A549 treated with DMSO at 1 μM for 4 hours (cell line): ENCODE results near the gene C1orf115. TPM values are rescaled to one million over a fixed set of nuclear protein-coding genes. Genes with fewer than 3 reads are reported as not detected.

Experiments used
- total RNA-seq: library from RNA; stranded (reverse); fragments of 200-300 nt; extraction: Qiagen RNA extraction; gene quantifications from 5 replicates; pipeline ENCODE4 v1.2.3, GENCODE V29; 2022; ENCODE audit warnings: low read depth

C1orf115 gene, protein sequence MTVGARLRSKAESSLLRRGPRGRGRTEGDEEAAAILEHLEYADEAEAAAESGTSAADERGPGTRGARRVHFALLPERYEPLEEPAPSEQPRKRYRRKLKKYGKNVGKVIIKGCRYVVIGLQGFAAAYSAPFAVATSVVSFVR
- total RNA-seq: 4.4 to 5.6 TPM (median 5.5 TPM) in 5 replicates

DNA sequence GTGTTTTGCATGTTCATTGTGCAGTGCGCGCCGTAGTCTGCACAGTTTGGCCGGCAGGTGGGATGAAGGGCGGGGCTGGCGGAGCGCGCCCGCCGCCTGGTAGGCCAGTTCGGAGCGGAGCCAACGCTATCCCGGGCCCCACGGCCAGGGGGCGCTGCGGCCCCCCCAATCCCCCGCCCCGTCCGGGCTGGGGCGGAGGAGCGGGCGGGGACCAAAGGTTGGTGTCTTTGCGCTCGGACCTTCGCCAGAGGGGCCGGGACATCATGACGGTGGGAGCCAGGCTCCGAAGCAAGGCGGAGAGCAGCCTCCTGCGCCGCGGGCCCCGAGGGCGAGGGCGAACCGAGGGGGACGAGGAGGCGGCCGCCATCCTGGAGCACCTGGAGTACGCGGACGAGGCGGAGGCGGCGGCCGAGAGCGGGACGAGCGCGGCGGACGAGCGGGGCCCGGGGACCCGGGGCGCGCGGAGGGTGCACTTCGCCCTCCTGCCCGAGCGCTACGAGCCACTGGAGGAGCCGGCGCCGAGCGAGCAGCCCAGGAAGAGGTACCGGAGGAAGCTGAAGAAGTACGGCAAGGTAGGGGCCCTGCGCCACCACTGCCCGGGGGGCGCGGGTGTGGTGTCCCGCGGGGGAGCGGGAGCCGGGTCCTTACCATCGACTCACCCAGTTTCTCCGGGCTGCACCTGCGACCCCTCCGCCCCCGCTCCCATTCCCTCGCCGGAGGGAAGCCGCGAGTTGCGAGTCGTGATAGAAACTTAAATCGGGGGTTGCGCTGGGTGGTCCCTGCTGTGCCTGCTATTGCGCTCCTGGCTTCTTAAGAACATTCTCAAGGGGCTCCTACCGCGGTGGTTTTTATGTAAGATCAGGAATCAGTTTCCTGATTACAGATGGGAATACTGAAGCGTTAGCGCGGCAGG lies at the start of gene C1orf115:
Gene C1orf115, plus strand, starts transcription at position 224 of the 913 bp plus-strand sequence. Its CDS starts 40 bp downstream, at position 264.

DNA sequence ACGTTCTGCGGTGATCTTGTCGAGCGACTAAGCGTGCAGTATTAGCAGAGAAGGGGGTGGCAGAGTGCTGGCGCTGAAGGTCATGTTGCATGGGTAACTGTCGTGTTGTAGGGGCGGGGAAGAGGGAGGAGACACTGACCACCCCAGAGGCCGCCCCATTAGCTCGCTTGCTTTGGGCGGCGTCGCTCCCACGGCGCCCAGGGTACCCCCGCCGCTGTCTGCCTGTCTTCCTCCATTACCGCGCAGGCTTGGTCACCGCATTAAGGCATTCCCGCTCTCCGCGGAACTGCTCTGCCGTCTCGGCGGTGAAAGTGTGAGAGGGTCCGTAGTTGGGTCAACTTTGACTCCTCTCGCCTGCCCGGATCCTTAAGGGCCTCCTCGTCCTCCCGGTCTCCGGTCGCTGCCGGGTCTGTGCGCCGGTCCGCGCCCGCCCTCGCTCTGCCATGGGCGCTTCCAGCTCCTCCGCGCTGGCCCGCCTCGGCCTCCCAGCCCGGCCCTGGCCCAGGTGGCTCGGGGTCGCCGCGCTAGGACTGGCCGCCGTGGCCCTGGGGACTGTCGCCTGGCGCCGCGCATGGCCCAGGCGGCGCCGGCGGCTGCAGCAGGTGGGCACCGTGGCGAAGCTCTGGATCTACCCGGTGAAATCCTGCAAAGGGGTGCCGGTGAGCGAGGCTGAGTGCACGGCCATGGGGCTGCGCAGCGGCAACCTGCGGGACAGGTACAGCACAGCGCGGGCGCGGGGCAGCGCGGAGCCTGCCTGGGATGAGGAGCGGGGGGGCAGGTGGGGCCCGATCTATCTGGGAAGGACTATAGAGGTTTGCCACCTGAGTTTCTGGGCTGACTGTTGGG lies 58.1 kb downstream of the C1orf115 start, which contains the start of gene MTARC2:
Gene MTARC2, plus strand, starts transcription at position 234 of the 846 bp plus-strand sequence. Its CDS starts 210 bp downstream, at position 444.

Other genes with a start within 250 kb of the C1orf115 start
- gene MARK1, start 162.2 kb upstream of the C1orf115 start, total RNA-seq: 0.06 to 0.22 TPM (median 0.08 TPM) in 5 replicates
- 9.9 to 12.3 TPM (median 11.5 TPM) in 5 replicates for gene MTARC2, start 58.0 kb downstream of the C1orf115 start, total RNA-seq
- 8.3 to 12.0 TPM (median 9.9 TPM) in 5 replicates for gene MTARC1, start 96.5 kb downstream of the C1orf115 start, total RNA-seq
- gene HLX, start 189.1 kb downstream of the C1orf115 start, total RNA-seq: 3.9 to 5.0 TPM (median 4.8 TPM) in 5 replicates